ENCODE measurements around the gene KIR2DL3. TPM values are rescaled to one million over a fixed set of nuclear protein-coding genes. Genes with fewer than 3 reads are reported as not detected.

KIR2DL3 gene
- total and polyA plus RNA-seq, 2 of the 4 experiments (the other 2 are of a cell fraction): not detected

DNA sequence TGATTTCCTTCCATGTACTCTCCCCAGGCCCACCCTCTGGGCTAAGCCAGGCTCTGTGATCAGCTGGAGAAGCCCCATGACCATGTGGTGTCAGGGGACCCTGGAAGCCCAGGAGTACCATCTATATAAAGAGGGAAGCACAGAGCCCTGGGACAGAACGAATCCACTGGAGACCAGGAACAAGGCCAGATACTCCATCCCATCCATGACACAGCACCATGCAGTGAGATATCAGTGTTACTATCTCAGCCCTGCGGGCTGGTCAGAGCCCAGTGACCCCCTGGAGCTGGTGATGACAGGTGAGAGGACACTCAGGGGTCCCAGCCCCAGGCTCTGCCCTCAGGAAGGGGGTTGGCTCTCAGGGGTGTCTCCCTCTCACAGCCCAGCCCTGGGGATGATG lies 41.5 kb upstream of the KIR2DL3 start:
- no peak overlapping the region for H3K4ac ChIP-seq (ENCODE audit: low read depth, low read length)
- dilution Hi-C loops (cut with HindIII; ENCODE audit: low sequenced_read_pairs, unreplicated experiment): no loop called here
- ATAC-seq (ENCODE audit: low read depth): no peak

More for the DNA sequence above, 41.5 kb upstream of the KIR2DL3 start:
- Histone ChIP-seq H3K9me3 (ENCODE audit: control insufficient read depth, insufficient read depth, low read length) (peaks cover 38% of the 10 kb centered on the region), H4K91ac (ENCODE audit: insufficient read depth, low read depth, low read length) (no peak overlapping the region), H3K23ac (ENCODE audit: low read depth, low read length) (no peak overlapping the region), H3K9me1 (ENCODE audit: insufficient read depth, low read length) (no peaks in the 10 kb centered on the region), H3K36me3 (ENCODE audit: control insufficient read depth, insufficient read depth, low read length) (no peaks in the 10 kb centered on the region), H3K56ac (ENCODE audit: extremely low read depth, insufficient read depth, low read length) (no peak overlapping the region), H3K4me1 (ENCODE audit: control insufficient read depth, insufficient read depth, low read length) (no peaks in the 10 kb centered on the region), H3K27ac (ENCODE audit: insufficient read depth, low read length) (no peak overlapping the region), H4K20me1 (ENCODE audit: insufficient read depth, low read length) (no peaks in the 10 kb centered on the region), H3K18ac (ENCODE audit: low read depth, low read length) (no peak overlapping the region), H2BK20ac (ENCODE audit: low read depth, low read length) (no peak overlapping the region), H3K27me3 (ENCODE audit: control insufficient read depth, insufficient read depth, low read length) (no peaks in the 10 kb centered on the region), H2BK5ac (ENCODE audit: low read depth, low read length, poor library complexity, severe bottlenecking) (no peak overlapping the region), H3K14ac (replicated peaks; ENCODE audit: low read depth, low read length) (no peak overlapping the region), H2AK9ac (replicated peaks; ENCODE audit: low read depth, low read length, poor library complexity) (no peak overlapping the region), H2AK5ac (ENCODE audit: low read depth, low read length) (no peak overlapping the region), H3K4me3 (ENCODE audit: insufficient read depth, low read depth, low read length) (no peak overlapping the region), H3K9ac (ENCODE audit: low read depth, low read length) (no peak overlapping the region), H2AFZ (replicated peaks; ENCODE audit: low read length, poor library complexity) (no peak overlapping the region), H4K8ac (ENCODE audit: low read depth in 2 of 2, low read length in 2 of 2) (no peak overlapping the region), H2BK15ac (ENCODE audit: low read depth, low read length) (no peak overlapping the region), H3K4me2 (ENCODE audit: low read depth, low read length) (no peak overlapping the region), H2BK120ac (ENCODE audit: low read depth, low read length) (no peak overlapping the region), H4K5ac (ENCODE audit: low read depth, low read length) (no peak overlapping the region), H3K79me1 (ENCODE audit: low read depth in 1 of 2, low read length in 2 of 2) (no peaks in the 10 kb centered on the region)
- no CpG with 5 or more reads among the region's 2 CpGs for WGBS, 2 experiments (ENCODE audit: extremely low coverage in 2 of 2, insufficient read length in 1 of 2)
- no peak for TF ChIP-seq MXI1 (IDR thresholded peaks at IDR 0.05; ENCODE audit: borderline replicate concordance, low read depth, low read length)
- no peak for TF ChIP-seq RFX5 (IDR thresholded peaks at IDR 0.05; ENCODE audit: low read depth, low read length)
- no peak for TF ChIP-seq BHLHE40 (IDR thresholded peaks at IDR 0.05; ENCODE audit: low read depth, low read length)
- no peak for TF ChIP-seq FOS (IDR thresholded peaks at IDR 0.05; ENCODE audit: low read depth, low read length)
- no peak for TF ChIP-seq POLR2A (IDR thresholded peaks at IDR 0.05; ENCODE audit: low read depth, low read length)
- no peak for TF ChIP-seq NFE2L2 (IDR thresholded peaks at IDR 0.05; ENCODE audit: low read depth, low read length)
- no peak for TF ChIP-seq RAD21 (IDR thresholded peaks at IDR 0.05; ENCODE audit: low read length)
- TF ChIP-seq, protein P1, sequence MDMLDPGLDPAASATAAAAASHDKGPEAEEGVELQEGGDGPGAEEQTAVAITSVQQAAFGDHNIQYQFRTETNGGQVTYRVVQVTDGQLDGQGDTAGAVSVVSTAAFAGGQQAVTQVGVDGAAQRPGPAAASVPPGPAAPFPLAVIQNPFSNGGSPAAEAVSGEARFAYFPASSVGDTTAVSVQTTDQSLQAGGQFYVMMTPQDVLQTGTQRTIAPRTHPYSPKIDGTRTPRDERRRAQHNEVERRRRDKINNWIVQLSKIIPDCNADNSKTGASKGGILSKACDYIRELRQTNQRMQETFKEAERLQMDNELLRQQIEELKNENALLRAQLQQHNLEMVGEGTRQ (IDR thresholded peaks at IDR 0.05; ENCODE audit: low read depth, low read length): no peak
- no peak for TF ChIP-seq SMC3 (IDR thresholded peaks at IDR 0.05; ENCODE audit: low read depth, low read length)
- TF ChIP-seq, protein P2, sequence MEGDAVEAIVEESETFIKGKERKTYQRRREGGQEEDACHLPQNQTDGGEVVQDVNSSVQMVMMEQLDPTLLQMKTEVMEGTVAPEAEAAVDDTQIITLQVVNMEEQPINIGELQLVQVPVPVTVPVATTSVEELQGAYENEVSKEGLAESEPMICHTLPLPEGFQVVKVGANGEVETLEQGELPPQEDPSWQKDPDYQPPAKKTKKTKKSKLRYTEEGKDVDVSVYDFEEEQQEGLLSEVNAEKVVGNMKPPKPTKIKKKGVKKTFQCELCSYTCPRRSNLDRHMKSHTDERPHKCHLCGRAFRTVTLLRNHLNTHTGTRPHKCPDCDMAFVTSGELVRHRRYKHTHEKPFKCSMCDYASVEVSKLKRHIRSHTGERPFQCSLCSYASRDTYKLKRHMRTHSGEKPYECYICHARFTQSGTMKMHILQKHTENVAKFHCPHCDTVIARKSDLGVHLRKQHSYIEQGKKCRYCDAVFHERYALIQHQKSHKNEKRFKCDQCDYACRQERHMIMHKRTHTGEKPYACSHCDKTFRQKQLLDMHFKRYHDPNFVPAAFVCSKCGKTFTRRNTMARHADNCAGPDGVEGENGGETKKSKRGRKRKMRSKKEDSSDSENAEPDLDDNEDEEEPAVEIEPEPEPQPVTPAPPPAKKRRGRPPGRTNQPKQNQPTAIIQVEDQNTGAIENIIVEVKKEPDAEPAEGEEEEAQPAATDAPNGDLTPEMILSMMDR (conservative IDR thresholded peaks at IDR 0.05; ENCODE audit: low read depth, low read length): no peak
- TF ChIP-seq, protein P3, sequence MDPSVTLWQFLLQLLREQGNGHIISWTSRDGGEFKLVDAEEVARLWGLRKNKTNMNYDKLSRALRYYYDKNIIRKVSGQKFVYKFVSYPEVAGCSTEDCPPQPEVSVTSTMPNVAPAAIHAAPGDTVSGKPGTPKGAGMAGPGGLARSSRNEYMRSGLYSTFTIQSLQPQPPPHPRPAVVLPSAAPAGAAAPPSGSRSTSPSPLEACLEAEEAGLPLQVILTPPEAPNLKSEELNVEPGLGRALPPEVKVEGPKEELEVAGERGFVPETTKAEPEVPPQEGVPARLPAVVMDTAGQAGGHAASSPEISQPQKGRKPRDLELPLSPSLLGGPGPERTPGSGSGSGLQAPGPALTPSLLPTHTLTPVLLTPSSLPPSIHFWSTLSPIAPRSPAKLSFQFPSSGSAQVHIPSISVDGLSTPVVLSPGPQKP (IDR thresholded peaks at IDR 0.05; ENCODE audit: borderline replicate concordance, low read depth, low read length): no peak
- TF ChIP-seq CEBPB (IDR thresholded peaks at IDR 0.05; ENCODE audit: low read depth, low read length): no peak
- no peak for TF ChIP-seq RCOR1 (IDR thresholded peaks at IDR 0.05; ENCODE audit: insufficient replicate concordance, low read length)
- no peak for TF ChIP-seq CHD1 (IDR thresholded peaks at IDR 0.05; ENCODE audit: low read depth, low read length)
- TF ChIP-seq MAZ (IDR thresholded peaks at IDR 0.05; ENCODE audit: borderline replicate concordance, low read depth, low read length): no peak
- TF ChIP-seq MAFK (IDR thresholded peaks at IDR 0.05; ENCODE audit: low read depth, low read length): no peak
- in situ Hi-C loops (cut with MboI; ENCODE audit: low sequenced_read_pairs) (no loop called here), intact Hi-C loops (cut with micrococcal nuclease) (no loop called here)
- ChIA-PET POLR2A (ENCODE audit: unreplicated experiment) (no interaction called here), CTCF (no interaction called here)
- DNase-seq: no peak
- BruUV-seq (replicated peaks): no TSS peak
